GM18526 (cell line): Measurements from ENCODE around the gene FAM47E.

Experiments used
- POLR2A ChIP-seq: IDR thresholded peaks from 3 replicates; pipeline ENCODE4 v1.6.1; 2011; ENCODE audit not compliant: insufficient read length; ENCODE audit errors: extremely low read depth

Gene FAM47E

DNA sequence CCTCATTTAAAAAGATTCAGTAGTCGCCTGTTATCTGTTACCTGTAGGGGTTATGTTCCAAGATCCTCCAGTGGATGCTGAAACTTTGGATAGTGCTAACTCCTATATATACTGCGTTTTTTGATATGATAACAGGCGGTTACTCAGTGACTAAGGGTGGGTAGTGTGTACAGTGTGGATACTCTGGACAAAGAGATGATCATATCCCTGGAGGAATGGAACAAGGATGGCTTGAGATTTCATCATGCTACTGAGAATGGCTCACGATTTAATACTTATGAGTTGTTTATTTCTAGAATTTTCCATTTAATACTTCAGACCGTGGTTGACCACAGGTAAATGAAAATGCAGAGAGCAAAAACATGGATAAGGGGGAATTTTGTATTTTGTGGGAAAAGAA is 21.5 kb downstream of the FAM47E start:
- TF ChIP-seq POLR2A, result no peak

DNA sequence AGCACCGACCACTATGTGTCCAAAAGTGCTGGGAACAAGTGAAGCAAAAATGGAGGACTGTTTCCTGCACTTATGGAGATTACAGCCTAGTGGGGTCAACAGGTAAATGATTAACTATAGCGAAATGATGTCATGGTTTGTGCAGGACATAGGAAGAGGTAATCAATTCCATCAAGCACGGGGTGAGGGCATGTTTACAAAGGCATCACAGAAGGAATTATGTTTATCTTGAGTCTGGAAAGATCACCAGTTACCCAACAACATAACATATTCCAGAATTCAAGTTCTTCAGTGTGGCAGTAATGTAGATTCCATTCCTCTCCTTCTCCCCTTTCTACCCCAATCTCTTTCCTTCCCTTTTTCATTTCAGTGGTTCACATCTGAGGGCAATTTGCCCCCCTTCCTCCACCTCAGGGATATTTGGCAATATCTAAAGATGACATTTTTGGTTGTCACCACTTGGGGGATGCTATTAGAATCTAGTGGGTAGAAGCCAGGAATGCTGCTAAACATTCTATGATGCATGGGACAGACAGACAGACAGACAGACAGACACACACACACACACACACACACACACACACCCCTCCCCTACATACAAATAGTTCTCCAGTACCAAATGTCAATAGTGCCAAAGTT is 24.1 kb downstream of the FAM47E start:
- no peak for TF ChIP-seq POLR2A

GRCh38 chr4:76276813-76277212 is 25.3 kb downstream of the FAM47E start:
- no peak for TF ChIP-seq POLR2A

DNA sequence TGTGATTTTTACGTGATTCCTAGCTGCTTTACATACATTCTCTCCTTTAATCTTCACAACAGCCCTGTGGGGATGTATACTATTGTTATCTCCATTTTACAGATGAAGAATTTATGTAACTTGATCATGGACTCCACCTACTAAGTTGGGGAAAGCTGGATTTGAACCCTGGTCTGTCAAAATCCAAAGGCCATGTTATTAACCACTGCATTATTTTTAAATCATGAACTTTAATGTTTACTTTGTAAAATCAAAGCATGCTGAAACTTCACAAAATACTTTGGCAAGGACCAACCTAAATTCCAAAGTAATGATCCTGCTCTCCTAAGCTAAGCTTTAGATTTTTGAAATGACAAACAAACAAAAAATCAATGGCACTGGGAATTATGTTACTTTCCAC is 26.1 kb downstream of the FAM47E start:
- no peak for TF ChIP-seq POLR2A

DNA sequence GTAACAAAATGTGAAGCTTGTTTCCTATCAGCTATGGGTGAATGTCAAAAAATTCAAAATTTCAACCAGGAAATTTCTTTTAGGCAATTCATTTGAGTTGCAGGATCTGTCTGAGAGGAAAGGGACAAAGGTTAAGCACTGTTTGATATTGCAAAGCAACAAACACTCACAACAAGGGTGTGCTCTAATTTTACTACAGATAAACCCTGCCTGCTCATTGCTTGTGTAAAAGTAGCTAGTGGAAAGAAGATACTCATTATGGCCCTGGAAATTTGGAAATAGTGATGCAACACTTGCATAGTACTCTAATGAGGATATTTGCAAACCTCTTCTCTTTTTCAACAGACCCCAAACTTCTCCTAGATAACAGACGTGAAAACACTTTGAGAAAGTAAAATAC is 27.1 kb downstream of the FAM47E start:
- no peak for TF ChIP-seq POLR2A

DNA sequence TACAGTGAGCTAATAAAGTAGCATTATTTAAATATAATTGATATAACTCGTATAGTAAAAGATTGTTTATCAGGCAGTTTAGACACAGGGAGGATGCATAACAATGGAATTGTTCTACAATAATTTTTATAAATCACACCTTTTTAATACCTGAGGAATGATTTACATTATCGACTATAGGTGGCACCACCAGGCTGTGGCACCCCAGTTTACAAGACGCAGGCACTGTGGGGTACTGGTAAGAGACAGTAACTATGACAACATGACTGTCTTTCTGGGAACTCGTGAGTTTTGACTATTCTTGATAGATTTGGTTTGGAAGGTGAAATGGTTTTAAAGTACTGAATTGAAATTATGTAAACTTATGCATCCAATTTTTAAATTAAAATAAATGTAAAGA is 27.9 kb downstream of the FAM47E start:
- no peak for TF ChIP-seq POLR2A

DNA sequence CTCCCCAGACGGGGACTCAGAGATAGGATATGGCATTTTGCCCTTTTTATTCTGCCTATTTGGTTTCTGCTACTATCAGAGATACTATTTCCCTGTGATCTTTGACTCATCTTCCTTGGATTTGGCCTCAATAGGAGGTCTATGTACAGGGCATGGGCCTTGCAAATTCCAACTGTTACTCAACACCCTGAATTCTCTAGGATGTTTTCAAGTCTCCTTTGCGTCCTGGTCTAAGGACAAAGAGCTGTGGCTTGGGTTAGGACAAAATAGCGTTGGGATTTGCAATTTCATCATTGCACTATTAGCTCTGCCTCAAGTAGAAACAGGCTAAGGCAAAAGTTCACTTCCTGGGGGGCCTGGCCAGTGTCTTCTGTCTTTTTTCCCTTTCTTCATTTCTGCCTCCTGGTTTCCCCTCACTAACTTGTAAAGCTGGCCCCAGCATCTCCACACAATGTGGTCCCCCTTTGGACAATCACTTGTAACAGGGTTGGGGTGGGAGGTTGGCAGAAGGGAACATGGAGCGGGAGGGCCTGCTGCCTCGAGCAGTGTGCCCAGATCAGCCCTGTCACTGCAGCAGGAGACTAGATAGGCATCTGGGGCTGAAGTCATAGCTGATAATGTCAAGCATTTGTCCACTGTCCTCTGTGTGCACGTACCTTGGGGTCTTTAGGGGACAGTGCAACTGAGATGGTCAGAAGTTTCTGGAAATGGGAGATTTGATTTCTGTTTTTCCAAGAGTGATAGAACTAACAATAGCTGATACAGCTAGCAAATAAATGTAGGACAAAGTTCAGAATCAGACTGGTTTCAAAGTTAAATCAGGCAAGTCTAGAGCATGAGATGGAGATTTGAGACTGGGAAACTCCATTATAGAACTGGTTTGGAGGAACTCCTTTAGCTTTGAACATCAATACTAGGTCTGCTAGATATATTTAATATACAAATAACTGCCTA is 29.2 kb downstream of the FAM47E start:
- no peak for TF ChIP-seq POLR2A

DNA sequence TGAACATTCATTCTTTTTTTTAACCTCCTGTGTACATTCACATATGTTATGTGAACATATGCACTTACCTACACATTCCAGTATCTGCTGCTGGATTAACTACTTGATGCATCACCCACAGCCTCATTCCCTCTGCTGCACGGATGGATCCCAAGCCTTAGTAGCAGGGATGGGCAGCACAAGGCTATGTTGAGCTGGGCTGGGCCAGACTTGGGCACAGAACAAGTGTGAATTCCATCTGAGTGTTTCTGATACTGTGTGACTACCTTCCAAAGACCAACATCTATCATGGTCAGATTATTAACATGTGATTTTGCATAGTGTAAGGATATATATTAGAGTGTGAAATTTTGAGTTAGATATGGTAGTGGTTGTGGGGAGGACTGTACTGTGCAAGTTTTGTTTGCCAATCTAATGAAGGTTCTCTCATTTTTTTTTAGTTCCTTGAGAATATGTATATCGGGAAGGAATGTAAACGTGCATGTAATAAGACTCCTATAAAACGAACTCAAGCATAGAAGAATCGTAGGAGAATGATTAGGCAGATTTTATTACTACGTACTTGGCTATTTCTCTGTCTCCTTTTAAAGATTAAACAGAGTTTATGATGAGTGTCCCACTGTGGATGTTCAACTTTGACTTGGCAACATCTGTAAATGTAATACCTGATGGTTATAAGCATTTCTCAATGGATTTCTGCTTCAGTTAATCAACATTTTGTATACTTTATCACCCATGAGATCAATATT is 31.6 kb downstream of the FAM47E start:
- TF ChIP-seq POLR2A, result no peak

GRCh38 chr4:76283900-76284299 is 32.4 kb downstream of the FAM47E start:
- TF ChIP-seq POLR2A, result no peak

GRCh38 chr4:76292730-76293129 is 41.2 kb downstream of the FAM47E start:
- no peak for TF ChIP-seq POLR2A

DNA sequence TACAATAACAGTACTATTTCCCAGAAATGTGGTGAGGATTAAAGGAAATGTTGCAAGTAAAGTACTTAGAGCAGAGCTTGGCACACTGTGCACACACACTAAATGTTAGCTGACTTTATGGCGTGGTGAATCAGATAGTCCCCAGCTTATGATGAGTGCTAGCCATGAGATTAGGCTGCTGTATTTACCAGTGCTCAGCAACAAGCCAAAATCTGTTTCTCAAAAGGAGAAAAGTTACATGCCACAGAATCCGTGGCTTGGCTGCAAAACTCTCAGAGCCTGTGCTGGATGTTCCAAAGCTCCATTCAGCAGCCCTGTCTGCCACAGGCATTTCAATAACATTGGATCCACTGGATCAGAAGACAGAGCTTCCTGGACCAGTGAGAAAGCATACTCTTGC is 42.3 kb downstream of the FAM47E start:
- no peak for TF ChIP-seq POLR2A

GRCh38 chr4:76296286-76296820 is 44.8 kb downstream of the FAM47E start:
- TF ChIP-seq POLR2A, result no peak

DNA sequence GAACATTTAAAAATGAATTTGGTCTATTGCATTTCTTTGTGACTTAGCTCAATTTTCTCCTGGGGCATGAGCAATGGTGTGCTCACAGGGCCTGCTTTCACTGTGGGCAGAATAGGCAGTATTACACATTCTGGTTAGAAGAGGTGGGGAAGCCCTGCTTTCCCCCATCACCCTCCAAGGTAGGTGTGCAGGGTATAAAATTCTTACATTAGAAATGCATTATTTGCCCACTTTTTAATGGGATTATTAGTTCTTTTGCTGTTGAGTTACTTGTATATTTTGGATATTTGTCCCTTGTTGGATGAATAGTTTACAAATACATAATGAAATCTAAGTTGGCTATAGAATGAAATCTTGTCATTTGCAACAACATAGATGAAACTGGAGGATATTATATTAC is 46.7 kb downstream of the FAM47E start:
- TF ChIP-seq POLR2A, result no peak

GRCh38 chr4:76300012-76300411 is 48.5 kb downstream of the FAM47E start:
- no peak for TF ChIP-seq POLR2A

- TF ChIP-seq POLR2A, result no peak
Observed at GRCh38 chr4:76301068-76301774, 49.7 kb downstream of the FAM47E start.
